K562 (cell line): Measurements from ENCODE around the gene FN3K. TPM values are rescaled to one million over a fixed set of nuclear protein-coding genes. Genes with fewer than 3 reads are reported as not detected.

Experiments
- BCL6 ChIP-seq: fragments of 250-450 bp; sonication (Bioruptor Pico); IDR thresholded peaks from 2 replicates; pipeline ENCODE4 v1.4.0; 2020
- CREM ChIP-seq: IDR thresholded peaks from 2 replicates; pipeline ENCODE4 v1.6.1; 2014; ENCODE audit warnings: antibody characterized with exemption, low read depth
- GTF3C2 ChIP-seq: IDR thresholded peaks from 3 replicates; pipeline ENCODE4 v1.6.1; 2011; ENCODE audit warnings: borderline replicate concordance, mild to moderate bottlenecking, moderate library complexity; ENCODE audit not compliant: insufficient read length; ENCODE audit errors: extremely low read depth
- MAFG ChIP-seq: fragments of 450-650 bp; conservative IDR thresholded peaks from 2 replicates; pipeline ENCODE4 v1.6.1; 2016; ENCODE audit warnings: missing genetic modification characterization, missing compliant biosample characterization
- NFIC ChIP-seq: fragments of 450-650 bp; IDR thresholded peaks from 2 replicates; pipeline ENCODE4 v1.6.1; 2017; ENCODE audit warnings: mild to moderate bottlenecking, inconsistent platforms
- PTTG1 ChIP-seq: fragments of 450-650 bp; IDR thresholded peaks from 2 replicates; pipeline ENCODE4 v1.6.1; 2016; ENCODE audit warnings: low read depth, mild to moderate bottlenecking, missing genetic modification characterization, missing compliant biosample characterization
- PYGO2 ChIP-seq: fragments of 450-650 bp; IDR thresholded peaks from 2 replicates; pipeline ENCODE4 v1.6.1; 2016; ENCODE audit warnings: mild to moderate bottlenecking, missing genetic modification characterization, moderate library complexity, missing compliant biosample characterization
- SLC30A9 ChIP-seq: fragments of 250-450 bp; sonication (Bioruptor Pico); IDR thresholded peaks from 2 replicates; pipeline ENCODE4 v1.8.0; 2022; ENCODE audit warnings: mild to moderate bottlenecking, moderate library complexity
- ZBTB34 ChIP-seq: fragments of 250-450 bp; sonication (Bioruptor Pico); IDR thresholded peaks from 2 replicates; pipeline ENCODE4 v1.8.0; 2021; ENCODE audit warnings: mild to moderate bottlenecking, moderate library complexity
- ZNF146 ChIP-seq: IDR thresholded peaks from one replicate; pipeline ENCODE4 v1.6.1; 2018; ENCODE audit warnings: missing compliant biosample characterization; ENCODE audit not compliant: unreplicated experiment
- polyA plus RNA-seq, 8 experiments: library from polyadenylated mRNA; depleted of rRNA in 4 of 8; stranded (reverse) in 5 of 8; unstranded in 3 of 8; fragments of >200 nt; fragmentation: Nextera tagmentation in 2 of 8; fragmentation: Illumina TruSeq in 1 of 8; extraction: Ambion mirVana in 2 of 8; extraction: Trizol in 1 of 8; gene quantifications; 2 replicates each; pipeline versions ENCODE4 v1.2.1 to v1.2.3, GENCODE V29; 2011 to 2014; ENCODE audit warnings: inconsistent platforms in 1 of 8, missing spikeins in 1 of 8
- total RNA-seq, 7 experiments: library from RNA; depleted of rRNA in 6 of 7; stranded (reverse); fragments of >200 nt in 6 of 7; fragmentation: Illumina TruSeq in 2 of 7; extraction: Trizol in 2 of 7; gene quantifications; 2 replicates each; pipeline versions ENCODE4 v1.2.1 to v1.2.3, GENCODE V29; 2011 to 2021; ENCODE audit warnings: low replicate concordance in 1 of 7
- TF ChIP-seq, protein P1 (sequence below), 2 experiments: fragments of 450-650 bp; IDR thresholded peaks; 2 replicates each; pipeline ENCODE4 v1.6.1; 2016; ENCODE audit warnings: mild to moderate bottlenecking in 2 of 2, borderline replicate concordance in 1 of 2, low read depth in 1 of 2, moderate library complexity in 1 of 2

FN3K gene
- total and polyA plus RNA-seq, 9 of the 15 experiments (the other 6 are each of a cell fraction or from before 2014, with no cell fraction given), result 0.08 to 22.7 (median 3.8) TPM

DNA sequence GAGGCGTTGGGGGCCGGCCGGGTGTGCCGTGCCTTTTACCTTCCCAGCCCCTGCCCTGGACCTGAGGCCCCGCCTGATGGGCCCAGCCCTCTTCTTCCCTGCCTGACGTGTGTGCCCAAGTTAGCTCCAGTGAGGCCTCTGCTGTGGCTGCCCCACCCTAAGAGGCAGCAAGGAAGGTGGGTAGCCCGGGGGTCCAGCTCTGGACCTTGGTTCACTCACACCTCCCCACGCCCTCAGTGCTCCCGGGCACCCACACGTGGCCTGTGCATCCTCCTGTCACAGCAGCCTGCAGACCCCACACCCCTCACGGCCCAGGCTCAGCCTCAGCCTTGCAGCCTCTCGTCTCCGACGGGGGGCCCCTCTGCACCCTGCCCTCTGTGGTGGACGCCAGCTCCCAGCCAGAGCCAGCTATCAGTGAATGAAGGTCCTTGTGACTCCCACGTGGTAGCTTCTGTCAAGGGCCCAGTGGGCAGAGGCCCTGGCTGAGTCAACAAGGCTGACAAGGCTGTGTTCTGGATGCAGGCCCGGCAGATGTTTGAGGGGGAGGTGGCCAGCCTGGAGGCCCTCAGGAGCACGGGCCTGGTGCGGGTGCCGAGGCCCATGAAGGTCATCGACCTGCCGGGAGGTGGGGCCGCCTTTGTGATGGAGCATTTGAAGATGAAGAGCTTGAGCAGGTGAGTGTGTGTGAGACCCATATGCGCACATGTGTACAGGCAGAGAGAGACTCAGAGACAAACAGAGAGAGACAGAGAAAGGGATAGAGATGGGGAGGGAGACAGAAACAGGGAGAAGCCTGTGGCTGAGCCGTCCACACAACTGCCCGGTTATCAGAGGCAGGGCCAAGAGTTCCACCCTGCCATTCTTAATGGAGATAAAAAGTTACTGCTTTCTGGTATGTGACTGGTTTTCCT is 2.8 kb downstream of the FN3K start (continued):
- TF ChIP-seq GTF3C2 (no peak), ZBTB34 (no peak), CREM (peak; percentile 28; the same call in 1 of the 2 replicates), PYGO2 (no peak), PTTG1 (tag) (no peak), ZNF146 (CRISPR knock-in tag) (no peak), SLC30A9 (CRISPR knock-in tag) (no peak), MAFG (tag) (no peak), BCL6 (CRISPR knock-in tag) (no peak), NFIC (peak; percentile 43; the same call in 1 of the 2 replicates)
- TF ChIP-seq, protein P1, sequence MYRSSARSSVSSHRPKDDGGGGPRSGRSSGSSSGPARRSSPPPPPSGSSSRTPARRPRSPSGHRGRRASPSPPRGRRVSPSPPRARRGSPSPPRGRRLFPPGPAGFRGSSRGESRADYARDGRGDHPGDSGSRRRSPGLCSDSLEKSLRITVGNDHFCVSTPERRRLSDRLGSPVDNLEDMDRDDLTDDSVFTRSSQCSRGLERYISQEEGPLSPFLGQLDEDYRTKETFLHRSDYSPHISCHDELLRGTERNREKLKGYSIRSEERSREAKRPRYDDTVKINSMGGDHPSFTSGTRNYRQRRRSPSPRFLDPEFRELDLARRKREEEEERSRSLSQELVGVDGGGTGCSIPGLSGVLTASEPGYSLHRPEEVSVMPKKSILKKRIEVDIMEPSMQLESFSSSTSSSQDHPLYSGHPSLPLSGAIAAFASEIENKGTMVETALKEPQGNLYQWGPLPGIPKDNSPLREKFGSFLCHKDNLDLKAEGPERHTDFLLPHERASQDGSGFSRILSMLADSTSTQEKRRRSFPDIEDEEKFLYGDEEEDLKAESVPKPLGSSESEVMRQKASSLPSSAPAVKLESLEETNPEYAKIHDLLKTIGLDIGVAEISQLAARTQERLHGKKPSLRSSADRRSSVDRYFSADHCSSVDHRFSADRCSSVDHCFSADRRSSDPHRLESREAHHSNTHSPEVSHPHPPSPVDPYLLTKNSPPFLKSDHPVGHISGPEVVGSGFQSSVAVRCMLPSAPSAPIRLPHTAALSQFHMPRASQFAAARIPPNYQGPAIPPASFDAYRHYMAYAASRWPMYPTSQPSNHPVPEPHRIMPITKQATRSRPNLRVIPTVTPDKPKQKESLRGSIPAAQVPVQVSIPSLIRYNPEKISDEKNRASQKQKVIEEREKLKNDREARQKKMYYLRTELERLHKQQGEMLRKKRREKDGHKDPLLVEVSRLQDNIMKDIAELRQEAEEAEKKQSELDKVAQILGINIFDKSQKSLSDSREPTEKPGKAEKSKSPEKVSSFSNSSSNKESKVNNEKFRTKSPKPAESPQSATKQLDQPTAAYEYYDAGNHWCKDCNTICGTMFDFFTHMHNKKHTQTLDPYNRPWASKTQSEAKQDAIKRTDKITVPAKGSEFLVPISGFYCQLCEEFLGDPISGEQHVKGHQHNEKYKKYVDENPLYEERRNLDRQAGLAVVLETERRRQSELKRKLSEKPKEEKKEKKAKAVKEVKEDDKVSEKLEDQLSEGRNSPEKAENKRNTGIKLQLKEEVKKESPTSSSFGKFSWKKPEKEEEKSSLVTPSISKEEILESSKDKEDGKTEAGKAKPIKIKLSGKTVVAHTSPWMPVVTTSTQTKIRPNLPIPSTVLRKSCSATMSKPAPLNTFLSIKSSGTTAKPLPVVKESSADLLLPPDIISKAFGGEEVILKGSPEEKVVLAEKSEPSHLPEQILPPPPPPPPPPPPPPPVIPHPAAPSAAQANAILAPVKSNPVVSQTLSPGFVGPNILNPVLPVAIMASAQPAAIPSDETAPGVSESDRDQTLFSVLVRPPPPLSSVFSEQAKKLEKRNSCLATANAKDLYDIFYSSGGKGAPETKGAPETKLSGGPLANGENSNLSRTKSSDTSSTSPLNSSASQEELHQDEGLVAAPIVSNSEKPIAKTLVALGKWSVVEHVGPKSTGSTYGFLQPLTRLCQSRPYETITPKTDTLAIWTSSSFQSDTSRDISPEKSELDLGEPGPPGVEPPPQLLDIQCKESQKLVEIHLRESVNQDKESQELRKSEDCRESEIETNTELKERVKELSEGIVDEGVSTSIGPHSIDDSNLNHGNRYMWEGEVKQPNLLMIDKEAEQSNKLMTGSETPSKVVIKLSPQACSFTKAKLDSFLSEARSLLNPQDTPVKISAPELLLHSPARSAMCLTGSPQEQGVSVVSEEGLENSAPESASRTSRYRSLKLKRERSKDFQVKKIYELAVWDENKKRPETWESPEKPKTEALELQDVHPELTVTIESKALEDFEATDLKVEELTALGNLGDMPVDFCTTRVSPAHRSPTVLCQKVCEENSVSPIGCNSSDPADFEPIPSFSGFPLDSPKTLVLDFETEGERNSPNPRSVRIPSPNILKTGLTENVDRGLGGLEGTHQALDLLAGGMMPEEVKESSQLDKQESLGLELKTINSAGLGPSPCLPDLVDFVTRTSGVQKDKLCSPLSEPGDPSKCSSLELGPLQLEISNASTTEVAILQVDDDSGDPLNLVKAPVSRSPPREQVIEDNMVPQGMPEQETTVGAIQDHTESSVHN (IDR thresholded peaks at IDR 0.05; ENCODE audit: borderline replicate concordance in 1 of 2, low read depth in 1 of 2), result no peak
